Muscle layer of colon (tissue), 2 donors: ENCODE data around the gene TIMM13.
"Not testable (repeated sequence)": the region's sequence is repeated elsewhere in the genome, so short reads cannot be mapped to it uniquely, and the experiment has no call there.

Source experiments
- H3K27ac ChIP-seq: one replicate; pipeline ENCODE4 v1.7.0; 2013; ENCODE audit warnings: low read depth, mild to moderate bottlenecking, low read length, moderate library complexity
- H3K27me3 ChIP-seq, 2 donors: one replicate each; pipeline ENCODE4 v1.7.0; 2013; ENCODE audit warnings: low read length in 2 of 2, mild to moderate bottlenecking in 2 of 2; ENCODE audit not compliant: insufficient read depth in 2 of 2, control insufficient read depth in 1 of 2
- H3K36me3 ChIP-seq: one replicate; pipeline ENCODE4 v1.7.0; 2013; ENCODE audit warnings: mild to moderate bottlenecking, low read length; ENCODE audit not compliant: insufficient read depth
- H3K4me1 ChIP-seq: one replicate; pipeline ENCODE4 v1.7.0; 2013; ENCODE audit warnings: mild to moderate bottlenecking, low read length; ENCODE audit not compliant: insufficient read depth
- H3K4me3 ChIP-seq, 2 donors: one replicate each; pipeline ENCODE4 v1.7.0; 2013; ENCODE audit warnings: low read length in 2 of 2, low read depth in 1 of 2, mild to moderate bottlenecking in 1 of 2, moderate library complexity in 1 of 2
- H3K9ac ChIP-seq: one replicate; pipeline ENCODE4 v1.7.0; 2013; ENCODE audit warnings: low read length
- H3K9me3 ChIP-seq: one replicate; pipeline ENCODE4 v1.7.0; 2013; ENCODE audit warnings: mild to moderate bottlenecking, low read length
- donor health status: abdominal sarcoma.
- donor health status: Adenocarcinoma of cecum.

The TIMM13 gene

GRCh38 chr19:2417436-2417835 lies 9.9 kb downstream of the TIMM13 start:
- not testable (repeated sequence) for H3K36me3 ChIP-seq, H3K4me3 ChIP-seq, H3K27me3 ChIP-seq, H3K9ac ChIP-seq, H3K4me1 ChIP-seq, H3K9me3 ChIP-seq, H3K27ac ChIP-seq

- Histone ChIP-seq H3K4me1 (no peaks in the 10 kb centered on the region), H3K36me3 (no peaks in the 10 kb centered on the region), H3K9me3 (no peaks in the 10 kb centered on the region), H3K27ac (no peak overlapping the region), H3K9ac (no peak overlapping the region), H3K4me3 (no peak overlapping the region), H3K27me3 (no peaks in the 10 kb centered on the region)
Measured at GRCh38 chr19:2416321-2417097, 10.9 kb downstream of the TIMM13 start.

- no peaks in the 10 kb centered on the region for H3K4me1 ChIP-seq
- no peak overlapping the region for H3K4me3 ChIP-seq
- H3K36me3 ChIP-seq, result no peaks in the 10 kb centered on the region
- H3K9me3 ChIP-seq, result no peaks in the 10 kb centered on the region
- no peak overlapping the region for H3K27ac ChIP-seq
- no peak overlapping the region for H3K9ac ChIP-seq
- no peaks in the 10 kb centered on the region for H3K27me3 ChIP-seq
Measured at GRCh38 chr19:2415973-2416319, 11.4 kb downstream of the TIMM13 start.

- H3K27me3 ChIP-seq, result peaks cover 0 to 4% of the 10 kb centered on the region in 2 donors
- H3K4me3 ChIP-seq, result no peak overlapping the region
- H3K27ac ChIP-seq, result no peak overlapping the region
- H3K9me3 ChIP-seq, result no peaks in the 10 kb centered on the region
- H3K9ac ChIP-seq, result no peak overlapping the region
- no peaks in the 10 kb centered on the region for H3K36me3 ChIP-seq
- no peaks in the 10 kb centered on the region for H3K4me1 ChIP-seq
Measured at GRCh38 chr19:2415281-2415972, 12.0 kb downstream of the TIMM13 start.

- Histone ChIP-seq H3K27me3 (peaks cover 0 to 12% of the 10 kb centered on the region in 2 donors), H3K4me3 (no peak overlapping the region), H3K4me1 (no peaks in the 10 kb centered on the region), H3K9ac (no peak overlapping the region), H3K9me3 (no peaks in the 10 kb centered on the region), H3K27ac (no peak overlapping the region), H3K36me3 (no peaks in the 10 kb centered on the region)
Measured at GRCh38 chr19:2413629-2414028, 13.8 kb downstream of the TIMM13 start.

GRCh38 chr19:2413159-2413558 lies 14.2 kb downstream of the TIMM13 start:
- Histone ChIP-seq H3K4me1 (no peaks in the 10 kb centered on the region), H3K4me3 (no peak overlapping the region), H3K27me3 (peaks cover 0 to 12% of the 10 kb centered on the region in 2 donors), H3K9ac (no peak overlapping the region), H3K9me3 (no peaks in the 10 kb centered on the region), H3K27ac (no peak overlapping the region), H3K36me3 (no peaks in the 10 kb centered on the region)

GRCh38 chr19:2412449-2412848 lies 14.9 kb downstream of the TIMM13 start:
- H3K4me1 ChIP-seq, result no peaks in the 10 kb centered on the region
- peaks cover 0 to 12% of the 10 kb centered on the region in 2 donors for H3K27me3 ChIP-seq
- H3K9me3 ChIP-seq, result no peaks in the 10 kb centered on the region
- no peak overlapping the region for H3K27ac ChIP-seq
- H3K36me3 ChIP-seq, result no peaks in the 10 kb centered on the region
- no peak overlapping the region for H3K4me3 ChIP-seq
- H3K9ac ChIP-seq, result no peak overlapping the region

- H3K9ac ChIP-seq, result no peak overlapping the region
Measured at GRCh38 chr19:2411709-2412108, 15.7 kb downstream of the TIMM13 start.

GRCh38 chr19:2410023-2410422 lies 17.4 kb downstream of the TIMM13 start:
- Histone ChIP-seq H3K27me3 (peaks cover 0 to 12% of the 10 kb centered on the region in 2 donors), H3K4me1 (no peaks in the 10 kb centered on the region), H3K36me3 (no peaks in the 10 kb centered on the region), H3K27ac (no peak overlapping the region), H3K4me3 (no peak overlapping the region), H3K9ac (no peak overlapping the region), H3K9me3 (no peaks in the 10 kb centered on the region)

More at GRCh38 chr19:2411709-2412108, 15.7 kb downstream of the TIMM13 start:
- Histone ChIP-seq H3K9me3 (no peaks in the 10 kb centered on the region), H3K27ac (no peak overlapping the region), H3K4me1 (no peaks in the 10 kb centered on the region), H3K27me3 (peaks cover 0 to 12% of the 10 kb centered on the region in 2 donors), H3K36me3 (no peaks in the 10 kb centered on the region), H3K4me3 (no peak overlapping the region)

GRCh38 chr19:2409352-2409912 lies 18.0 kb downstream of the TIMM13 start:
- no peaks in the 10 kb centered on the region for H3K4me1 ChIP-seq
- H3K9me3 ChIP-seq, result no peaks in the 10 kb centered on the region
- H3K27ac ChIP-seq, result no peak overlapping the region
- H3K36me3 ChIP-seq, result no peaks in the 10 kb centered on the region
- H3K4me3 ChIP-seq, result no peak overlapping the region
- H3K27me3 ChIP-seq, result peaks cover 0 to 12% of the 10 kb centered on the region in 2 donors
- H3K9ac ChIP-seq, result no peak overlapping the region

GRCh38 chr19:2408247-2408646 lies 19.1 kb downstream of the TIMM13 start:
- peaks cover 0 to 12% of the 10 kb centered on the region in 2 donors for H3K27me3 ChIP-seq
- H3K27ac ChIP-seq, result no peak overlapping the region
- no peak overlapping the region for H3K4me3 ChIP-seq
- no peaks in the 10 kb centered on the region for H3K9me3 ChIP-seq
- no peaks in the 10 kb centered on the region for H3K36me3 ChIP-seq
- no peaks in the 10 kb centered on the region for H3K4me1 ChIP-seq
- no peak overlapping the region for H3K9ac ChIP-seq
